ENCODE measurements around the gene ARHGAP32. TPM values are rescaled to one million over a fixed set of nuclear protein-coding genes. Genes with fewer than 3 reads are reported as not detected.

ARHGAP32 gene
- total and polyA plus RNA-seq, 2 experiments from 2014 or later, result 9.9 to 17.3 TPM

DNA sequence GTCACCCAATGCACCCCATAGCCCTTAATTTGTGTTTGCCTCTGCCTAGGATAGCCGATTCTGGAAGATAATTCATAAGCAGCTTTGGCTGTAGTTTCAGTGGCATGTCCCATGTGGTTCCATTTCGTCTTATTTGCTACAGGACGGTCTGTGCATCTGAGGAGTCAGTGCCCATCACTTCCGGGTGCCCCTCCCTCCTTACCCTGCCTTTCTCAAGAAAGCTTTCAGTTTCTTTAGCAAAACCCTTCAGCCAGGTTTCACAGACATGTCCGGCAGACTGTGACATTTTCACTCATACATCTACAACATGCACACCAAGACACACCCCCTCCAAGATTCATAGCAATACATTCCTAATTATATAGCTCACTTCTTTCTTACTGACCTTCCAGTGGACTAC, 263.7 kb downstream of the ARHGAP32 start:
- H2AFZ ChIP-seq, result no peak overlapping the region
- no peaks in the 10 kb centered on the region for H3K4me1 ChIP-seq (ENCODE audit: insufficient read depth)
- no peaks in the 10 kb centered on the region for H3K36me3 ChIP-seq (replicated peaks; ENCODE audit: insufficient read depth, low read depth)
- H3K9me3 ChIP-seq (ENCODE audit: low read depth), result no peaks in the 10 kb centered on the region
- H3K4me2 ChIP-seq, result no peak overlapping the region
- no peaks in the 10 kb centered on the region for H4K20me1 ChIP-seq (ENCODE audit: insufficient read depth, poor library complexity, severe bottlenecking)
- no peak overlapping the region for H3K4me3 ChIP-seq
- H3K27ac ChIP-seq, result no peak overlapping the region
- no peaks in the 10 kb centered on the region for H3K27me3 ChIP-seq
- H3K79me2 ChIP-seq, result no peaks in the 10 kb centered on the region
- DNase-seq (ENCODE audit: low spot score), result no peak
- 72% methylated on average over 5 of the region's 5 CpGs for WGBS (ENCODE audit: low lambda C conversion rate, missing lambda C conversion rate)
- TF ChIP-seq EZH2 (IDR thresholded peaks at IDR 0.05; ENCODE audit: borderline replicate concordance), result no peak
- TF ChIP-seq, protein P1, sequence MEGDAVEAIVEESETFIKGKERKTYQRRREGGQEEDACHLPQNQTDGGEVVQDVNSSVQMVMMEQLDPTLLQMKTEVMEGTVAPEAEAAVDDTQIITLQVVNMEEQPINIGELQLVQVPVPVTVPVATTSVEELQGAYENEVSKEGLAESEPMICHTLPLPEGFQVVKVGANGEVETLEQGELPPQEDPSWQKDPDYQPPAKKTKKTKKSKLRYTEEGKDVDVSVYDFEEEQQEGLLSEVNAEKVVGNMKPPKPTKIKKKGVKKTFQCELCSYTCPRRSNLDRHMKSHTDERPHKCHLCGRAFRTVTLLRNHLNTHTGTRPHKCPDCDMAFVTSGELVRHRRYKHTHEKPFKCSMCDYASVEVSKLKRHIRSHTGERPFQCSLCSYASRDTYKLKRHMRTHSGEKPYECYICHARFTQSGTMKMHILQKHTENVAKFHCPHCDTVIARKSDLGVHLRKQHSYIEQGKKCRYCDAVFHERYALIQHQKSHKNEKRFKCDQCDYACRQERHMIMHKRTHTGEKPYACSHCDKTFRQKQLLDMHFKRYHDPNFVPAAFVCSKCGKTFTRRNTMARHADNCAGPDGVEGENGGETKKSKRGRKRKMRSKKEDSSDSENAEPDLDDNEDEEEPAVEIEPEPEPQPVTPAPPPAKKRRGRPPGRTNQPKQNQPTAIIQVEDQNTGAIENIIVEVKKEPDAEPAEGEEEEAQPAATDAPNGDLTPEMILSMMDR (IDR thresholded peaks at IDR 0.05; ENCODE audit: poor library complexity), result no peak
- TF ChIP-seq EZH2phosphoT487 (IDR thresholded peaks at IDR 0.05; ENCODE audit: low read depth, severe bottlenecking, unreplicated experiment), result no peak
- no peaks in the 10 kb centered on the region for H3K9me2 ChIP-seq (replicated peaks; ENCODE audit: insufficient read depth)

DNA sequence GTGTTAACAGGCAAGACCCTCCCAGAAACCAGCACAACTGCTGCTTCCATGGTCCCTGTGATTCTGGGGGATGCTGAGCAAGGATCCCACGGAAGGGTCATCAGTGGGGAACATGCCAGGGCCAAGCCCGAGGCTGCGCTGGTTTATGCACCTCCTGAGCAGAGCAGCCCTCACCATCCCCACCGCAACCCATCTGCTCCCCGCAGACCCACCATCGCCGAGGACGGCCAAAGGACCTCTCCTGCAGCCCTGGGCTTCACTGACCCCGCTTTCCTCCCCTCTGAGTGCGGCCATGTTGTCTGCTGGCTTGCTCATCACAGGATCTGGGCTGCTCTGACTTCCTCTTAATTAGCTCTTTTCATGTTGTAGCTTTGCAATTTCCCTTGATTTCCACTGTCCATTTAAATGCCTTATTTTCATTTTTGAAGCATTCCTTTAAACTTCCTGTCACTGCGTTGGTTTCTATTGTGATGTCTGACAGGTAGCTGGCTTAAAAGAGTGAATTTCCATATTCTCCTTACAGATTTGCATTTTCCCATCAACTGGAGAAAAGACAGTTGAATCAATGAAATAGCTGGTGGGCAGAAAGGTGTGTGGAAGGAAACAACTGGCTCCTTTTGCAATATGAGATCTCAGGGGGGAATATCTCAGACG, 264.3 kb downstream of the ARHGAP32 start:
- no peaks in the 10 kb centered on the region for H4K20me1 ChIP-seq (ENCODE audit: insufficient read depth, poor library complexity, severe bottlenecking)
- DNase-seq (ENCODE audit: low spot score), result no peak
- no peaks in the 10 kb centered on the region for H3K9me3 ChIP-seq (ENCODE audit: low read depth)
- no peaks in the 10 kb centered on the region for H3K9me2 ChIP-seq (replicated peaks; ENCODE audit: insufficient read depth)
- no peak overlapping the region for H3K4me2 ChIP-seq
- no peak overlapping the region for H3K4me3 ChIP-seq
- H3K4me1 ChIP-seq (ENCODE audit: insufficient read depth), result no peaks in the 10 kb centered on the region
- H2AFZ ChIP-seq, result no peak overlapping the region
- WGBS (ENCODE audit: low lambda C conversion rate, missing lambda C conversion rate), result 78% methylated on average over 12 of the region's 12 CpGs
- no peak overlapping the region for H3K27ac ChIP-seq
- H3K27me3 ChIP-seq, result no peaks in the 10 kb centered on the region
- TF ChIP-seq EZH2phosphoT487 (IDR thresholded peaks at IDR 0.05; ENCODE audit: low read depth, severe bottlenecking, unreplicated experiment) (no peak), EZH2 (IDR thresholded peaks at IDR 0.05; ENCODE audit: borderline replicate concordance) (no peak)
- TF ChIP-seq, protein P1 (IDR thresholded peaks at IDR 0.05; ENCODE audit: poor library complexity), result no peak
- H3K79me2 ChIP-seq, result no peaks in the 10 kb centered on the region
- no peaks in the 10 kb centered on the region for H3K36me3 ChIP-seq (replicated peaks; ENCODE audit: insufficient read depth, low read depth)

DNA sequence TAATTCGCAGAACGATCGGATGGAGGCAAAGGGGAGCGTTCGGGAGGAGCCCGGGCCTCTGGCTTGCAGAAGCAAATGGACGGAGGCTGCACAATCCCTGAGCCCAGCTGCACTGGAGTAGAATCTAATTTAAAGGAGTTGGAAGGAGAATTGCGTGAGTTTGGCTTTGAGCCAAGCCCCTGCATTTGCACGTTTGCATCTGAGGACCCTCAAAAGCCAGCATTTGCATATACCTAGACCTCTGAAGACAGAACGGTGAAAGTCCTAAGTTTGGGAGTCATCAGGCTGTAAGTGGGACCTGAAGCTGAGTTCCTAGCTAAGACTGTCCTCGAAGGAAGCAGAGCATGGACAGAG, 265.0 kb downstream of the ARHGAP32 start:
- Histone ChIP-seq H3K4me1 (ENCODE audit: insufficient read depth) (no peaks in the 10 kb centered on the region), H2AFZ (no peak overlapping the region), H3K27me3 (no peaks in the 10 kb centered on the region), H3K27ac (no peak overlapping the region), H3K4me3 (no peak overlapping the region), H3K4me2 (no peak overlapping the region), H3K9me2 (replicated peaks; ENCODE audit: insufficient read depth) (no peaks in the 10 kb centered on the region), H3K79me2 (no peaks in the 10 kb centered on the region), H3K9me3 (ENCODE audit: low read depth) (no peaks in the 10 kb centered on the region), H4K20me1 (ENCODE audit: insufficient read depth, poor library complexity, severe bottlenecking) (no peaks in the 10 kb centered on the region), H3K36me3 (replicated peaks; ENCODE audit: insufficient read depth, low read depth) (no peaks in the 10 kb centered on the region)
- 78% methylated on average over 11 of the region's 11 CpGs for WGBS (ENCODE audit: low lambda C conversion rate, missing lambda C conversion rate)
- DNase-seq (ENCODE audit: low spot score), result no peak
- no peak for TF ChIP-seq EZH2 (IDR thresholded peaks at IDR 0.05; ENCODE audit: borderline replicate concordance)
- TF ChIP-seq, protein P1 (IDR thresholded peaks at IDR 0.05; ENCODE audit: poor library complexity), result no peak

Measured in hepatocyte (in vitro differentiated cells).